ENCODE results near the gene NOC4L. TPM values are rescaled to one million over a fixed set of nuclear protein-coding genes. Genes with fewer than 3 reads are reported as not detected.

The NOC4L gene
- total and polyA plus RNA-seq, 2 donors (not counting 3 experiments of a cell fraction or from before 2014, with no cell fraction given) = 19.4 to 29.4 TPM

GRCh38 chr12:132150780-132151144 lies 6.5 kb downstream of the NOC4L start:
- dilution Hi-C loops (cut with MboI; ENCODE audit: extremely low pct_ligation_motif_present, low sequenced_read_pairs) (no loop called here), intact Hi-C loops (cut with micrococcal nuclease) (no loop called here)
- POLR2A ChIA-PET = no interaction called here

More at GRCh38 chr12:132150780-132151144, 6.5 kb downstream of the NOC4L start:
- Histone ChIP-seq H3K36me3 (ENCODE audit: control insufficient read depth in 2 of 2, extremely low read depth in 1 of 2, insufficient read depth in 2 of 2, low read length in 2 of 2) (peaks cover 0 to 6% of the 10 kb centered on the region in 2 experiments), H3K27me3 (ENCODE audit: control insufficient read depth in 2 of 2, insufficient read depth in 2 of 2, low read length in 2 of 2) (no peaks in the 10 kb centered on the region), H2AFZ (ENCODE audit: low read depth, low read length) (no peak overlapping the region), H3K27ac (ENCODE audit: insufficient read depth, low read depth, low read length) (no peak overlapping the region), H3K9me1 (replicated peaks; ENCODE audit: control insufficient read depth, extremely low read depth, insufficient read depth, low read length) (no peaks in the 10 kb centered on the region), H4K20me1 (replicated peaks; ENCODE audit: control insufficient read depth, extremely low read depth, insufficient read depth, low read length) (no peaks in the 10 kb centered on the region), H3K9me3 (replicated peaks; ENCODE audit: control insufficient read depth, insufficient read depth, low read length) (no peaks in the 10 kb centered on the region), H3K79me2 (ENCODE audit: control insufficient read depth, insufficient read depth, low read length) (peaks cover 4% of the 10 kb centered on the region), H3K9ac (replicated peaks; ENCODE audit: extremely low read depth, insufficient read depth, low read length) (no peak overlapping the region), H3K4me2 (ENCODE audit: insufficient read depth, low read length) (no peak overlapping the region), H3K4me3 (replicated peaks in 1 of 3; ENCODE audit: insufficient read depth in 1 of 3, low read depth in 1 of 3, low read length in 3 of 3) (no peak overlapping the region), H3K4me1 (ENCODE audit: control insufficient read depth, extremely low read depth, insufficient read depth, low read length) (no peaks in the 10 kb centered on the region)
- no peak for DNase-seq (ENCODE audit: low read depth, low spot score)
- TF ChIP-seq EZH2 (IDR thresholded peaks at IDR 0.05; ENCODE audit: borderline replicate concordance, low read depth, low read length, severe bottlenecking) (no peak), MAX (IDR thresholded peaks at IDR 0.05; ENCODE audit: insufficient read depth, insufficient read length) (no peak), FOS (IDR thresholded peaks at IDR 0.05; ENCODE audit: borderline replicate concordance, insufficient read depth, low read length) (no peak), GATA2 (IDR thresholded peaks at IDR 0.05; ENCODE audit: insufficient read depth, insufficient read length, low read depth, low read length) (no peak), CTCF (IDR thresholded peaks at IDR 0.05; ENCODE audit: extremely low read depth in 1 of 2, insufficient read depth in 1 of 2, low read depth in 1 of 2, low read length in 2 of 2) (no peak), JUN (IDR thresholded peaks at IDR 0.05; ENCODE audit: borderline replicate concordance, insufficient read depth, insufficient read length, low read depth) (no peak), POLR2A (IDR thresholded peaks at IDR 0.05; ENCODE audit: low read depth, low read length) (no peak), MYC (IDR thresholded peaks at IDR 0.05; ENCODE audit: low read depth, low read length) (no peak), POLR2AphosphoS5 (IDR thresholded peaks at IDR 0.05; ENCODE audit: insufficient read depth, low read depth, low read length) (no peak)
- FAIRE-seq = no peak
- CTCF ChIA-PET = no interaction called here
- no TSS peak for BruUV-seq (replicated peaks)
